Activated B cell treated with CpG ODN at 0.5 μM for 24 hours (primary cell): ENCODE data around the gene NCAPD3. TPM values are rescaled to one million over a fixed set of nuclear protein-coding genes. Genes with fewer than 3 reads are reported as not detected.

ENCODE experiments used
- ATAC-seq: fragments of 200-7000 bp; cut with Tn5 transposase; one replicate; pipeline ENCODE4 v1.10.0; 2021; ENCODE audit warnings: low read depth, mild to moderate bottlenecking, moderate library complexity
- CTCF ChIA-PET: fragments of 350-600 bp; sonication (Branson Sonifier 250); formaldehyde crosslinking; loops from one replicate; lab custom pipeline; 2021; ENCODE audit warnings: antibody characterized with exemption; lab: Charles Lee
- POLR2A ChIA-PET: fragments of 350-600 bp; sonication (Branson Sonifier 250); formaldehyde crosslinking; loops from one replicate; lab custom pipeline; 2021; ENCODE audit warnings: antibody characterized with exemption; lab: Charles Lee
- DNase-seq: peaks from one replicate; pipeline ENCODE4 v3.0.0; 2022
- H3K27ac Mint-ChIP-seq: one replicate; pipeline ENCODE4 v1.8.0; 2020; ENCODE audit warnings: mixed read lengths
- H3K27me3 Mint-ChIP-seq: one replicate; pipeline ENCODE4 v1.8.0; 2021; ENCODE audit warnings: mixed read lengths
- H3K36me3 Mint-ChIP-seq: one replicate; pipeline ENCODE4 v1.8.0; 2021; ENCODE audit warnings: low read depth, mixed read lengths
- H3K4me1 Mint-ChIP-seq: one replicate; pipeline ENCODE4 v1.8.0; 2021; ENCODE audit warnings: mixed read lengths
- H3K4me3 Mint-ChIP-seq: one replicate; pipeline ENCODE4 v1.8.0; 2020; ENCODE audit warnings: mild to moderate bottlenecking, mixed read lengths
- H3K9me3 Mint-ChIP-seq: one replicate; pipeline ENCODE4 v1.8.0; 2020; ENCODE audit warnings: mixed read lengths
- CTCF ChIP-seq: fragments of 200-600 bp; IDR thresholded peaks from one replicate; pipeline ENCODE4 v1.8.0; 2022; ENCODE audit warnings: antibody characterized with exemption, mild to moderate bottlenecking
- intact Hi-C: fragments of 100-400 bp; cut with micrococcal nuclease; formaldehyde crosslinking; loops from one replicate; pipeline ENCODE4 v1.15.1; 2024
- total RNA-seq: library from RNA; stranded (reverse); gene quantifications from 2 replicates; pipeline ENCODE4 v1.2.3, GENCODE V29; 2022

Gene NCAPD3
- total RNA-seq, 1 donor from 2014 or later = 22.2 TPM

GRCh38 chr11:134131628-134132244 lies 92.0 kb downstream of the NCAPD3 start:
- DNase-seq (no peak), ATAC-seq (no peak)
- intact Hi-C loops = no loop called here
- Mint-ChIP-seq H3K4me1 (no peaks in the 10 kb centered on the region), H3K27ac (no peak overlapping the region), H3K9me3 (peaks cover 23% of the 10 kb centered on the region), H3K36me3 (peaks cover 23% of the 10 kb centered on the region), H3K27me3 (no peaks in the 10 kb centered on the region), H3K4me3 (no peak overlapping the region)
- no peak for TF ChIP-seq CTCF
- ChIA-PET POLR2A (no interaction called here), CTCF (no interaction called here)

DNA sequence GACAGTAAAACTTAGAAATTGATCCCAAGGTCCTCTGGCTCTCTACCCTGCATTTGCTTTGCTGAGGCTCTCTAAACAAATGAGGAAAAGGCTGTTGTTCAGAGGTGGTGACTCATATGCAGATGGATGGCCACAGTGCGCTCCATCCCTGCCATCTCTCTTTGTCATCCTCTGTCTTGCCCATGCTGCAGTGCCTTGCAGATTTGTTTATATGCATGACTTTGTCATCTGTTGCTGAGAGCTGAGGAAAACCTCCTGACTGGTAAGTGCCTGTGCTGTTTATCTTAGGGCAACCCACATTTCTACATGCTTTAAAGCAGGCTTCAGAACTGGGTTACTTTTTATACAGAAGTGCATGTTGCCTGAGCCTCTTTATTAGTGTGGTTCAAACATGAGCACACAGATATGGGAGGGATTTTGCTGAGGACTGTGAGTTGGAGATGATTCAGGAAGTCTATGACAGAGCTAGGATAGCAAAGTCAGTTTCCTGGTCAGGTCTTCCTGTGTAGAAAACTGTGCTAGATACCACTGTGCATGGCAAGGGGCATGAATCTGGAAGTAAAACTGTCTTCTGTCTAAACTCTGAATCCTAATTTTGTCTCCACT lies 97.4 kb downstream of the NCAPD3 start:
- no peak for DNase-seq
- Mint-ChIP-seq H3K36me3 (peaks cover 19% of the 10 kb centered on the region), H3K9me3 (peaks cover 4% of the 10 kb centered on the region), H3K27me3 (peaks cover 17% of the 10 kb centered on the region), H3K27ac (no peak overlapping the region), H3K4me1 (peaks cover 20% of the 10 kb centered on the region), H3K4me3 (no peak overlapping the region)
- ChIA-PET POLR2A (no interaction called here), CTCF (interaction anchor here (1.2 kb wide), 1 partner anchor 76 kb away, joined by 4 read pairs; no protein-coding TSS in a partner anchor)
- no peak for ATAC-seq
- intact Hi-C loops = no loop called here
- no peak for TF ChIP-seq CTCF

DNA sequence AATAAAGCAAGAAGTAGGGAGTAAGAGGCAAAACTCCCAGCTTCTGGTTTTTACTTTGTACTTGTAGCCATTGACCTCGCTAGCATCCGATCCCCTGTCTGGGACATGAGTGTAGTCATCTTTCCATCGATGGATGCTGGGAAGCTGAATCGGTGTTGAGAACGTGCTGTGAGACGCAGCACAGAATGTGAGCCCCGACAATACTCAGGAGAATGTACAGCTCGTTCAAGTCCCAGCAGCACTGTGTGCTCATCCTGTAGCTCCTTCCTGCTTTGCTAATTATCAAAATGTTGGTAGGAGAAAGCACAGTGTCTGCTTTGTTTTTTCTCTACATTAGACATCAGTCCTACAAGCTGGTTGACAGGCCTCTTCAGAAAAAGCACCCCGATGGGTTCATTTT lies 98.3 kb downstream of the NCAPD3 start:
- Mint-ChIP-seq H3K9me3 (peaks cover 2% of the 10 kb centered on the region), H3K36me3 (peaks cover 17% of the 10 kb centered on the region), H3K4me1 (peaks cover 20% of the 10 kb centered on the region), H3K27ac (no peak overlapping the region), H3K4me3 (no peak overlapping the region), H3K27me3 (peaks cover 17% of the 10 kb centered on the region)
- ChIA-PET POLR2A (no interaction called here), CTCF (no interaction called here)
- ATAC-seq = no peak
- intact Hi-C loops = loop anchor here (1.0 kb wide), 1 partner anchor 75 kb away; no protein-coding TSS in a partner anchor
- no peak for TF ChIP-seq CTCF
- no peak for DNase-seq

DNA sequence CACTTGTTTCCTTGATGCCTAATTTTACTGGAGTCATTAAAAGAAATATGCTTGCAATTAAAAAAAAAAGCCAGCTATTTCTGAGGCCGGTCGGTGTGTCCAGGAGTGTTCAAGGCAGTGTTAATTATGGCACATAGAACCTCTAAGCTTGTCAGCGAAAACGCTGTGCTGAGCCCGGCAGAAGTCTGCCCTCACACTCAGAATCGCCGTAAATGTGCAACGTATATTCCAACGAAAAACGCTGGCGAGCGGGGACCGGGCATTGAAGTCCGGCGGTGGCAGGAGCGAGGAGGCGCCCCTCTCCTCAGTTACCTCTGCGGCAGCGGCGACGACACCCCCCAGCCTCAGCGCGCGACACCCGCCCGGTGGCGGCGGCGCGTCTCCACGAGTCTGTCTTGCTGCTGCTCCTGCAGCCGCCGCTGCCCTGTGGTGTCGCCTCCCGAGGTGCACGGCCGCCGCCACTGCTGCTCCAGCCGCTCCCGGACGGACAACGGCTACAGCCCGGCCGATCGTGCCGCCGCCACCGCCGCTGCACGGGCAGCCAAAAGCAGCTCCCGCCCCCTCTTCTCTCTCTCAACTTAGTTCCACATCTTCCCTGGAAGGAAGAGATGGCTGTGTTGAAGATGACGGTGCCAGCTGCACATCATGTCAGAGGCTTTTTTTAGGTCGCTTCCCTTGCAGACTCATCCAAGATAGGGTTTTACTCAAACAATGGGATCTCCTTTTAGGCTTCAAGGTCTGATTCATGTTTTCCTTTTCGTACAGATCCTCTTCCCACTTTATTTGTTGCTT lies 98.9 kb downstream of the NCAPD3 start:
- TF ChIP-seq CTCF = no peak
- POLR2A ChIA-PET = no interaction called here
- H3K36me3 Mint-ChIP-seq = peaks cover 18% of the 10 kb centered on the region
- peaks cover 17% of the 10 kb centered on the region for H3K27me3 Mint-ChIP-seq
- no peak overlapping the region for H3K4me3 Mint-ChIP-seq
- intact Hi-C loops = loop anchor here (1.0 kb wide), 1 partner anchor 75 kb away; no protein-coding TSS in a partner anchor
- peaks cover 20% of the 10 kb centered on the region for H3K4me1 Mint-ChIP-seq
- H3K9me3 Mint-ChIP-seq = no peaks in the 10 kb centered on the region
- CTCF ChIA-PET = interaction anchor here (1.7 kb wide), 1 partner anchor 15 kb away, joined by 4 read pairs; no protein-coding TSS in a partner anchor
- no peak overlapping the region for H3K27ac Mint-ChIP-seq
- no peak for DNase-seq
- no peak for ATAC-seq
